B cell (primary cell): Measurements from ENCODE around the gene ZDHHC24. TPM values are rescaled to one million over a fixed set of nuclear protein-coding genes. Genes with fewer than 3 reads are reported as not detected.

Experiments
- ATAC-seq: fragments of 200-7000 bp; cut with Tn5 transposase; one replicate; pipeline ENCODE4 v1.10.0; 2021; ENCODE audit warnings: low read depth, mild to moderate bottlenecking, moderate number of reproducible peaks, moderate library complexity
- CTCF ChIA-PET: fragments of 350-600 bp; sonication (Branson Sonifier 250); formaldehyde crosslinking; loops from one replicate; lab custom pipeline; 2021; ENCODE audit warnings: antibody characterized with exemption, inconsistent platforms; lab: Charles Lee
- POLR2A ChIA-PET: fragments of 350-600 bp; sonication (Branson Sonifier 250); formaldehyde crosslinking; loops from one replicate; lab custom pipeline; 2021; ENCODE audit warnings: antibody characterized with exemption; lab: Charles Lee
- DNase-seq: peaks from one replicate; pipeline ENCODE4 v3.0.0; 2013
- H2AFZ ChIP-seq: 2 replicates; pipeline ENCODE4 v1.6.1; 2012; ENCODE audit warnings: mild to moderate bottlenecking, low read depth, low read length; ENCODE audit not compliant: insufficient read depth, poor library complexity, severe bottlenecking
- H3K27ac ChIP-seq, 2 donors: 1 replicate in 1 of 2; 2 replicates in 1 of 2; pipeline ENCODE4 v1.5.1; 2012 to 2013; ENCODE audit warnings: low read length in 2 of 2, mild to moderate bottlenecking in 2 of 2, moderate library complexity in 1 of 2
- H3K27me3 ChIP-seq, 4 experiments: fragments of 200-600 bp in 1 of 4; sonication (generic) in 1 of 4; replicated peaks in 1 of 4; 1 replicate in 2 of 4; 2 replicates in 2 of 4; pipeline versions ENCODE4 v1.6.1 to v1.7.0; 2013 to 2016; ENCODE audit warnings: low read length in 3 of 4, mild to moderate bottlenecking in 2 of 4, mixed read lengths in 1 of 4, moderate library complexity in 1 of 4; ENCODE audit not compliant: insufficient read depth in 4 of 4, control insufficient read depth in 3 of 4; ENCODE audit errors: control extremely low read depth in 1 of 4
- H3K36me3 ChIP-seq, 2 experiments: replicated peaks in 1 of 2; 1 replicate in 1 of 2; 2 replicates in 1 of 2; pipeline versions ENCODE4 v1.6.1 to v1.7.1; 2013; ENCODE audit warnings: low read length in 1 of 2; ENCODE audit not compliant: insufficient read depth in 2 of 2, control insufficient read depth in 1 of 2; ENCODE audit errors: control extremely low read depth in 1 of 2, extremely low read depth in 1 of 2
- H3K4me1 ChIP-seq, 2 donors: fragments of 200-600 bp in 1 of 2; sonication (generic) in 1 of 2; 1 replicate in 1 of 2; 2 replicates in 1 of 2; pipeline versions ENCODE4 v1.5.1 to v1.6.1; 2013 to 2017; ENCODE audit warnings: low read length in 2 of 2; ENCODE audit not compliant: control insufficient read depth in 2 of 2, insufficient read depth in 2 of 2
- H3K4me2 ChIP-seq: replicated peaks from 2 replicates; pipeline ENCODE3; 2012; ENCODE audit warnings: mild to moderate bottlenecking, low read depth, low read length; ENCODE audit not compliant: poor library complexity, severe bottlenecking
- H3K4me3 ChIP-seq, 5 experiments: fragments of 200-600 bp in 1 of 5; sonication (generic) in 1 of 5; 1 replicate in 3 of 5; 2 replicates in 2 of 5; pipeline versions ENCODE4 v1.5.1 to v1.7.0; 2011 to 2016; ENCODE audit warnings: low read length in 4 of 5, mild to moderate bottlenecking in 4 of 5, low read depth in 2 of 5, control low read depth in 1 of 5, moderate library complexity in 1 of 5; ENCODE audit not compliant: insufficient read depth in 1 of 5; ENCODE audit errors: control extremely low read depth in 1 of 5, extremely low read depth in 1 of 5
- H3K79me2 ChIP-seq: fragments of 200-600 bp; sonication (generic); one replicate; pipeline ENCODE4 v1.6.0; 2016; ENCODE audit warnings: low read length; ENCODE audit not compliant: control insufficient read depth, insufficient read depth
- H3K9ac ChIP-seq: fragments of 200-600 bp; sonication (generic); 2 replicates; pipeline ENCODE4 v1.6.1; 2017; ENCODE audit warnings: mild to moderate bottlenecking, low read length, moderate library complexity
- H3K9me3 ChIP-seq, 3 donors: one replicate each; pipeline versions ENCODE4 v1.6.1 to v1.7.1; 2013; ENCODE audit warnings: low read length in 2 of 3; ENCODE audit not compliant: control insufficient read depth in 2 of 3, insufficient read depth in 1 of 3; ENCODE audit errors: control extremely low read depth in 1 of 3
- H4K20me1 ChIP-seq: 2 replicates; pipeline ENCODE4 v1.6.0; 2012; ENCODE audit warnings: mild to moderate bottlenecking, low read length; ENCODE audit not compliant: insufficient read depth, control insufficient read depth, poor library complexity, severe bottlenecking
- H3K27ac Mint-ChIP-seq: one replicate; pipeline ENCODE4 v1.8.0; 2021; ENCODE audit warnings: mixed read lengths
- H3K27me3 Mint-ChIP-seq: one replicate; pipeline ENCODE4 v1.8.0; 2021; ENCODE audit warnings: mixed read lengths
- H3K4me1 Mint-ChIP-seq: one replicate; pipeline ENCODE4 v1.8.0; 2021; ENCODE audit warnings: mixed read lengths
- H3K4me3 Mint-ChIP-seq: one replicate; pipeline ENCODE4 v1.8.0; 2021; ENCODE audit warnings: mixed read lengths
- H3K9me3 Mint-ChIP-seq: one replicate; pipeline ENCODE4 v1.8.0; 2022; ENCODE audit warnings: mixed read lengths; ENCODE audit not compliant: insufficient read depth
- CTCF ChIP-seq: fragments of 200-600 bp; IDR thresholded peaks from one replicate; pipeline ENCODE4 v1.8.0; 2022; ENCODE audit warnings: antibody characterized with exemption, mild to moderate bottlenecking
- EZH2 ChIP-seq: IDR thresholded peaks from 2 replicates; pipeline ENCODE4 v1.6.1; 2012; ENCODE audit warnings: borderline replicate concordance, low read depth, mild to moderate bottlenecking, moderate library complexity, low read length; ENCODE audit not compliant: insufficient read depth, poor library complexity, severe bottlenecking
- WGBS: methylation state at CpG from one replicate; pipeline ENCODE4 v1.1.5; 2013; ENCODE audit warnings: missing lambda C conversion rate; ENCODE audit not compliant: insufficient coverage; 5-methylcytosine and 5-hydroxymethylcytosine counted together
- intact Hi-C: fragments of 100-400 bp; cut with micrococcal nuclease; formaldehyde crosslinking; loops from one replicate; pipeline ENCODE4 v1.10.0; 2022
- polyA plus RNA-seq: library from polyadenylated mRNA; depleted of rRNA; stranded (reverse); fragments of >200 nt; gene quantifications from 2 replicates; pipeline ENCODE4 v1.2.3, GENCODE V29; 2012
- total RNA-seq, 2 donors: library from RNA; stranded (reverse); fragments of 120-200 nt in 1 of 2; gene quantifications; 1 replicate in 1 of 2; 2 replicates in 1 of 2; pipeline versions ENCODE4 v1.2.3 to v1.2.4, GENCODE V29; 2013 to 2022

The ZDHHC24 gene
- total and polyA plus RNA-seq, 2 donors (not counting 1 experiment from before 2014, with no cell fraction given): 29.7 to 32.6 TPM

- peaks cover 16% of the 10 kb centered on the region for H3K27me3 Mint-ChIP-seq
- no peak overlapping the region for H3K27ac ChIP-seq
- no peak overlapping the region for H3K4me3 ChIP-seq
- ChIA-PET CTCF (no interaction called here), POLR2A (no interaction called here)
- TF ChIP-seq CTCF: no peak
- TF ChIP-seq EZH2: no peak
- peaks cover 0 to 4% (median 0%) of the 10 kb centered on the region in 3 donors for H3K9me3 ChIP-seq
- intact Hi-C loops: no loop called here
- H3K27ac Mint-ChIP-seq: no peak overlapping the region
- no peak overlapping the region for H3K9ac ChIP-seq
- H3K27me3 ChIP-seq: peaks cover 0 to 18% (median 0%) of the 10 kb centered on the region in 4 experiments
- H3K4me2 ChIP-seq: no peak overlapping the region
- ATAC-seq: no peak
- WGBS: 88% methylated on average over 5 of the region's 5 CpGs
- H3K36me3 ChIP-seq: no peaks in the 10 kb centered on the region
- peaks cover 5 to 6% of the 10 kb centered on the region in 2 donors for H3K4me1 ChIP-seq
- no peak overlapping the region for H3K4me3 Mint-ChIP-seq
- peaks cover 2% of the 10 kb centered on the region for H3K4me1 Mint-ChIP-seq
- no peak overlapping the region for H2AFZ ChIP-seq
- H4K20me1 ChIP-seq: no peaks in the 10 kb centered on the region
- no peak for DNase-seq
- H3K79me2 ChIP-seq: no peaks in the 10 kb centered on the region
- no peaks in the 10 kb centered on the region for H3K9me3 Mint-ChIP-seq
These were observed 8.8 kb upstream of the ZDHHC24 start for GRCh38 chr11:66554602-66555001.

- H3K4me3 Mint-ChIP-seq: no peak overlapping the region
- Histone ChIP-seq H3K27ac (no peak overlapping the region), H4K20me1 (no peaks in the 10 kb centered on the region), H3K9ac (no peak overlapping the region), H3K4me2 (no peak overlapping the region), H3K79me2 (peaks cover under 1% of the 10 kb centered on the region), H3K36me3 (no peaks in the 10 kb centered on the region), H3K4me1 (peaks cover 5 to 10% of the 10 kb centered on the region in 2 donors), H3K4me3 (no peak overlapping the region), H3K27me3 (peaks cover 0 to 3% (median 0%) of the 10 kb centered on the region in 4 experiments), H3K9me3 (no peaks in the 10 kb centered on the region), H2AFZ (no peak overlapping the region)
- H3K27ac Mint-ChIP-seq: no peak overlapping the region
- peaks cover 7% of the 10 kb centered on the region for H3K4me1 Mint-ChIP-seq
- no peaks in the 10 kb centered on the region for H3K9me3 Mint-ChIP-seq
- ChIA-PET CTCF (no interaction called here), POLR2A (no interaction called here)
- WGBS: 83% methylated on average over 4 of the region's 4 CpGs
- ATAC-seq (no peak), DNase-seq (no peak)
- intact Hi-C loops: no loop called here
- peaks cover 4% of the 10 kb centered on the region for H3K27me3 Mint-ChIP-seq
- TF ChIP-seq EZH2 (no peak), CTCF (no peak)
These were observed 5.0 kb upstream of the ZDHHC24 start for GRCh38 chr11:66550887-66551286.
